Subcutaneous abdominal adipose tissue (tissue), 5 donors: ENCODE measurements around the gene ACOT7.

Experiments
- H3K27ac ChIP-seq: one replicate; pipeline ENCODE4 v1.7.0; 2013; ENCODE audit warnings: low read depth, mild to moderate bottlenecking, inconsistent platforms, low read length, moderate library complexity
- H3K27me3 ChIP-seq, 5 donors: one replicate each; pipeline ENCODE4 v1.7.0; 2013; ENCODE audit warnings: low read length in 5 of 5, inconsistent platforms in 1 of 5; ENCODE audit not compliant: control insufficient read depth in 5 of 5, insufficient read depth in 4 of 5
- H3K36me3 ChIP-seq, 5 donors: one replicate each; pipeline ENCODE4 v1.7.0; 2013; ENCODE audit warnings: low read length in 5 of 5; ENCODE audit not compliant: control insufficient read depth in 5 of 5, insufficient read depth in 5 of 5
- H3K4me1 ChIP-seq, 5 donors: one replicate each; pipeline ENCODE4 v1.7.0; 2013; ENCODE audit warnings: low read length in 5 of 5, mild to moderate bottlenecking in 3 of 5, moderate library complexity in 1 of 5; ENCODE audit not compliant: control insufficient read depth in 5 of 5, insufficient read depth in 5 of 5
- H3K4me3 ChIP-seq, 5 donors: one replicate each; pipeline ENCODE4 v1.7.0; 2013; ENCODE audit warnings: low read length in 5 of 5, low read depth in 1 of 5
- H3K9ac ChIP-seq, 5 donors: one replicate each; pipeline ENCODE4 v1.7.0; 2013; ENCODE audit warnings: low read length in 5 of 5, mild to moderate bottlenecking in 4 of 5, moderate library complexity in 3 of 5
- H3K9me3 ChIP-seq, 5 donors: one replicate each; pipeline ENCODE4 v1.7.0; 2013; ENCODE audit warnings: low read length in 5 of 5; ENCODE audit not compliant: control insufficient read depth in 5 of 5
- donor health status: healthy.
- donor health status: healthy.
- donor health status: healthy.
- donor health status: healthy.
- donor health status: healthy.

Gene ACOT7

DNA sequence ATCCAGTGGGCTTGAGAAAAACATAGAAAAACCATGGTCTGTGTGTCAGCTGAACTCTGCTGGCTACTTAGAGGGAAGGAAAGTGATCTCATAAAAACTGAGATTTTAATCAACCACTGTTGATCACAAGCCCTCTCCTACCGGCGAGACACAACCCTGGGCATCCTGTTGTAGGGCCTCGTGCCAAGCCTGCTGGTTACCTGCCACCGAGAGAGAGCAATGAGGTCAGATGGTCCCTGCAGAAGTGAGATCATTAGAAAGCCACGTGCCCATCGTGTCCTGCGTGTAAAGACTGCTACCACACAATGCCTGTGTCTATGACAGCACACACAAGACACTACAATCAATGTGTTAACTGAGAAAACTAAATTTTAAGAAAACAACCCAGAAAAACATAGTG lies 91.0 kb downstream of the ACOT7 start:
- Histone ChIP-seq H3K27ac (no peak overlapping the region), H3K4me1 (no peaks in the 10 kb centered on the region), H3K9ac (no peak overlapping the region), H3K36me3 (no peaks in the 10 kb centered on the region), H3K4me3 (no peak overlapping the region), H3K27me3 (no peaks in the 10 kb centered on the region), H3K9me3 (no peaks in the 10 kb centered on the region)

DNA sequence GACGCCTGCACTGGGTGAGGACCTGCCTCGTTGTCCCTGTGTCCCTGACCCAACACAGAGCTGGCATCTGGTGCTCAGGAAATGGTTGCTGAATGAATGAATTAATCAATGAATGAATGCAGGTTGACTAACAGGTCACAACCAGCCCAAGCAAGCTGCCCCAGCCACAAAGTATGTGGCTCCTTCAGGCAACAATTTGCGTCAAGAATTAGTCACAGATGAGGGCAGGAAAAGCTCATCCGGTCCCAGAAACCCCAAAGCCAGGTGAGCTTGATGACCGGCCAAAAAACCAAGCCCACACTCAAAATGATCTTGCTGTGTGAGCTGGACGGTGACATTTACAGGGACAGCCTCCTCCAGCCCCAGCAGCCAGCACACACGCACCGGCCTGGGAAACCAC lies 92.0 kb downstream of the ACOT7 start:
- H3K9ac ChIP-seq: no peak overlapping the region
- no peaks in the 10 kb centered on the region for H3K4me1 ChIP-seq
- H3K9me3 ChIP-seq: no peaks in the 10 kb centered on the region
- H3K27ac ChIP-seq: no peak overlapping the region
- no peaks in the 10 kb centered on the region for H3K27me3 ChIP-seq
- H3K4me3 ChIP-seq: no peak overlapping the region
- no peaks in the 10 kb centered on the region for H3K36me3 ChIP-seq

GRCh38 chr1:6300342-6301048 lies 93.1 kb downstream of the ACOT7 start:
- H3K27ac ChIP-seq: no peak overlapping the region
- H3K9me3 ChIP-seq: no peaks in the 10 kb centered on the region
- no peak overlapping the region for H3K9ac ChIP-seq
- no peaks in the 10 kb centered on the region for H3K4me1 ChIP-seq
- no peaks in the 10 kb centered on the region for H3K36me3 ChIP-seq
- H3K4me3 ChIP-seq: no peak overlapping the region
- H3K27me3 ChIP-seq: no peaks in the 10 kb centered on the region

- Histone ChIP-seq H3K27me3 (no peaks in the 10 kb centered on the region), H3K4me3 (no peak overlapping the region), H3K36me3 (no peaks in the 10 kb centered on the region), H3K9me3 (no peaks in the 10 kb centered on the region), H3K9ac (no peak overlapping the region), H3K27ac (no peak overlapping the region), H3K4me1 (no peaks in the 10 kb centered on the region)
Observed at GRCh38 chr1:6299557-6300165, 93.9 kb downstream of the ACOT7 start.

GRCh38 chr1:6298940-6299465 lies 94.6 kb downstream of the ACOT7 start:
- Histone ChIP-seq H3K4me3 (no peak overlapping the region), H3K9me3 (no peaks in the 10 kb centered on the region), H3K9ac (no peak overlapping the region), H3K27ac (no peak overlapping the region), H3K4me1 (peaks cover 0 to 6% (median 6%) of the 10 kb centered on the region in 5 donors), H3K36me3 (no peaks in the 10 kb centered on the region), H3K27me3 (no peaks in the 10 kb centered on the region)

DNA sequence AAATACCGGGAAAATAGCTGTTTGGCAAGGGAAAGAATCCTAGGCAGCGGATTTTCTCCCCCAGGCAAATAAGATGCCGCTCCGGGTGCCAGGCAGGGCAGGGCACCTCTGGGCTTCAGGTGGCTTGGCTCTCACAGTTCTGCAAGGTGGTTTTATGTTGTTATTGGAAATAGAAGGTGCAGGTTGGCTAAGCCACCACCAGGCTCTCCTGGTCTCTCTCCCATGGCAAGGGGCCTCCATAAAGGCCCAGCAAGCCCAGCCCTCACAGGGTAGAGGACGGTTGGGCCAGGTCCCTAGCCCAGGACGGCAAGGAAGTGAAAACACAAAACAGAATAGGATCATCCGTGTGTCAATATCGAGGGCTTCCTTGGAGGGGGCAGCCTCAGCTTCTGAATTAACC lies 95.0 kb downstream of the ACOT7 start:
- Histone ChIP-seq H3K9ac (no peak overlapping the region), H3K27ac (no peak overlapping the region), H3K4me3 (no peak overlapping the region), H3K9me3 (no peaks in the 10 kb centered on the region), H3K27me3 (no peaks in the 10 kb centered on the region), H3K36me3 (no peaks in the 10 kb centered on the region), H3K4me1 (peaks cover 0 to 10% (median 9%) of the 10 kb centered on the region in 5 donors)

DNA sequence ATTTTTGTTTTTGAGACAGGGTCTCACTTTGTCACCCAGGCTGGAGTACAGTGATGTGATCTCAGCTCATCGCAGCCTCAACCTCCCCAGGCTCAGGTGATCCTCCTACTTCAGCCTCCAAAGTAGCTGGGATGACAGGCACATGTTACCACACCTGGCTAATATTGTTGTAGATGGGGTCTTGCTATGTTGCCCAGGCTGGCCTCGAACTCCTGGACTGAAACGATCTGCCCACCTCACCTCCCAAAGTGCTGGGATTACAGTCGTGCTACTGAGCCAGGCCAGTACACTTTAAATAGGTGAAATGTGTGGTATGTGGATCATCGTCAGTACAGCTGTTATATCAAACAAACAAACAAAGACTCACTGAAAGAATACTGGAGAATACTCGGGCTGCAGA lies 97.7 kb downstream of the ACOT7 start:
- H3K27ac ChIP-seq: no peak overlapping the region
- no peak overlapping the region for H3K9ac ChIP-seq
- peaks cover 2 to 28% (median 25%) of the 10 kb centered on the region in 5 donors for H3K4me1 ChIP-seq
- no peaks in the 10 kb centered on the region for H3K36me3 ChIP-seq
- H3K27me3 ChIP-seq: no peaks in the 10 kb centered on the region
- H3K4me3 ChIP-seq: no peak overlapping the region
- H3K9me3 ChIP-seq: no peaks in the 10 kb centered on the region

DNA sequence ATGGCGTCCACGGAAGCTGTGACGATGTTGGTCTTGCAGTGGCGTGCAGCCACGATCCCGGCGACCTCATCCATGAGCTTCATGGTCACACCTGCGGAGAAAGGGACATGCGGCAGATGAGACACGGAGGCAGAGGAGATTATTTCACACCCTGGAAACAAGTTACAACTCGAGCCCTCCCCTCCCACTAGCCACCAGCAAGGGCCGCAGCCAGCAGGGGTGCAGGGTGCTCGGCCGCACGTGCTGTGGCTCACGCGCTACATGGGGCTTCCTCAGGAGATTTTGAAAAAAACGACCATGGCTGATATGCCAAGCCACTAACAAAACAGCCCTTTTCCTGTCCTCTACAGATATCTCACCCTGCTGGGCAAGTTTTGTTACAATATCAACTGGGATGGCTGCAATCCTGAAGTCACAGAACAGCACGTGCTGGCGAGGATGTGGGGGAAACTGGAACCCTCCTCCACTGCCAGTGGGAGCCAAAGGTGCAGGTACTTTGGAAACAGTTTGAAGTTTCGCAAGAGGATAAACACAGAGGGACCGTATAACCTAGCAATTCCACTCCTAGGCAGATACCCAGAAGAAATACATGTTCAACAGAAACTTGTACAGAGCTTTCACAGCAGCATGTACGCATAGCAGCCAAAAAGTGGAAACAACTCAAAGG lies 98.5 kb downstream of the ACOT7 start:
- H3K9ac ChIP-seq: no peak overlapping the region
- H3K4me1 ChIP-seq: peaks cover 4 to 36% (median 29%) of the 10 kb centered on the region in 5 donors
- H3K4me3 ChIP-seq: no peak overlapping the region
- no peaks in the 10 kb centered on the region for H3K27me3 ChIP-seq
- no peak overlapping the region for H3K27ac ChIP-seq
- H3K9me3 ChIP-seq: no peaks in the 10 kb centered on the region
- H3K36me3 ChIP-seq: no peaks in the 10 kb centered on the region

DNA sequence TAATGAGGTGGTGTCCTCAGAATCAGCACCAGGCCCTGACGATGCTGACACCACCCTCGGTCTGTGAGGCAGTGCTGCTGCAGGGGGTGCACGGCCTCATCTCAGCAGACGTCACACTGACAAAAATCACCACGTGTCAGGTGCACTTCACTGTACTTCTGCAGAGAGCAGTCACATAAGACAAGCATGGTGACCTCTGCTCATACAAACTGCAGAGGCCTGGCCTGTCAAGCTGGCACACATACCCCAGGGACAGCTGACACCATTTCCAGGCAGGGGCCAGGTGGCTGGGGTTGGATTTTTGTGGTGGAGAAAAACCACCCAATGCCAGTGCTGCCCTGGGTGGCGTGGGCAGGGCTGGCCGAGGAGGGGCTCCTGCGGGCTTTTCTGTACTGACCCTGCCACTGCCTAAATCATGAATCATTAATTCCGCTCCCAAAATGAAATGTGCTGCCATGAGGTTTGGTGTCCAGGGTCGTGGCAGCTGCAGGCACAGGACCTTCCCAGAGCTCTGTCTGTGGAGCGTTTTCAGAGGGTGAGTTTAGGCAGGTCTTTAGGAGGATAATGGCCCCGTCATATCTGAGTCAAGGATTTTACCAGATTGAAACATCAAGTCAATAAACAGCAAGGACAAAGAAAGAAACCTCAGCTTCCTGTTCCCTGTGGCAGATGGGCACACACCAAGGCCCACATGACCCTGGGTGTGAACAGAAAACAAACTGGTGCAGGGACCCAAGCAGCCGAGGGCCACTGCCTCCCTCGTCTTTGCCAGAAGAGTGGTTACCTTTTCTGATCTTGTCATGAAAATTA lies 99.3 kb downstream of the ACOT7 start:
- Histone ChIP-seq H3K4me3 (no peak overlapping the region), H3K27me3 (no peaks in the 10 kb centered on the region), H3K36me3 (no peaks in the 10 kb centered on the region), H3K9ac (no peak overlapping the region), H3K4me1 (peaks cover 4 to 36% (median 32%) of the 10 kb centered on the region in 5 donors), H3K9me3 (no peaks in the 10 kb centered on the region), H3K27ac (no peak overlapping the region)
